Measurements from ENCODE around the gene GRIA3. TPM values are rescaled to one million over a fixed set of nuclear protein-coding genes. Genes with fewer than 3 reads are reported as not detected.
A peak's percentile ranks its signal among the peaks of the same experiment; 100 is the strongest.

Gene GRIA3
- total RNA-seq, 6 experiments from 2014 or later: 14.4 to 25.9 (median 18.0) TPM

DNA sequence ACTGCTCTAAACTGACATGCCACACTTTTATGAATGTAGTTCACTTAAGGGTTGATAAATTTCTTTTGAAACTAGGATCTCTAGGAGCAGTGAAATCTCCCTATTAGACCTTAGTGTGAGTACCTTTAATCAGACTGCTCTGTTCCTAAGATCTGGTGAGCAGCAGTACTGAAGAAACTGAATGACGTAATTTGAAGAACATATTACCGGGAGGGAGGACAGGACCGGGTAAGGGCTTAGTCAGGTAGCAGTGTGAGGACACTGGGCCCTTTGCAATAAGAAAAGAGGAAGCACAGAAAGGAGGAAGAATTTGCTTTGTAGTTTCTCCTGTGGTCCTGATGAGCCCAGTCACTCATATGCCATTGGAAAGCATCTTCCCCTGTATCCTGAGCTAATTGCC is 293.6 kb downstream of the GRIA3 start:
- H3K9me3 Mint-ChIP-seq: no peaks in the 10 kb centered on the region

DNA sequence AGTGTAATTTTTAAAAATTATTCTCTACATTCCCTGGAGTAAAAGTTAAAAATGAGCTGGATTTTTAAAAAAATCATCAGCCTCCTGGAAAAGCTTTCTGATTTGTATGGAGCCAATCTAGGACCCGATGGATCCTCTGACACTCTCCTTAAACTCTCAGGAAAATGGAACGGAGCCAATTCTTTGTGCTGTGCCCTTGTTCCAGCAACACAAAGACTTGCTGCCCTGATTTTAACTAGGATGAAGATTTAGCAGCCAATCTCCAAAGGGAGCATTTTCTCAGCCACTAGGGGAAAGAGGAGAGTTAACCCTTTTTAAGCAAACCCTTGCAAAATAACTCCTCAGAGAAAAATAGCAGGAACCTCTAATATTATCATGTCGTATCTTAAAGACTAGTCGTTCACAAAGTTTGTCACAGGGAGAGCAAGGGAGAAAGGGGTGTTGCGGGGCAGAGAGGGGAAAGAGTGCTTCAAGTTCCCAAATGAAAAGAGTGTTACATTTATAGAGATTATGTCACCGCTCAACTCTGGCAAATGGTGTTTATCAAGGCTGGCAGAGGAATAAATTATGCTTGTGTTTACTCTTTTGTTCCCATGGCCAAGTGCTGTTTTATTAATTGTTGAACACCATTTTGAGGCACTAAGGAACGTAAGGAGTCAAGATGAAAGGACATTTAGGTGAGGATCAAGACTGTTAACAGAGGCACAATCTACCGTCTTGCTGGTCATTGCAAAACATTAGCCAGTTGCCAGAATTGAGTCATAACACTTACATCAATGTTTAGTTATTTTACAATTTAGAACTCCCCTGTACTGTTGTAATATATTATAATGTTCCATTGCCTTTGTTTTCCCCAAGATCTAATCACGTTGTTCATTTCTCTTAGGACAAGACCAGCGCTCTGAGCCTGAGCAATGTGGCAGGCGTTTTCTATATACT is 298.1 kb downstream of the GRIA3 start:
- no peaks in the 10 kb centered on the region for H3K9me3 Mint-ChIP-seq
- peak overlapping the region; percentile 49 for H3K4me3 Mint-ChIP-seq
- H3K27ac Mint-ChIP-seq: peak overlapping the region; percentile 66
- no peaks in the 10 kb centered on the region for H3K36me3 Mint-ChIP-seq (ENCODE audit: low read depth)
- TF ChIP-seq, protein P1, sequence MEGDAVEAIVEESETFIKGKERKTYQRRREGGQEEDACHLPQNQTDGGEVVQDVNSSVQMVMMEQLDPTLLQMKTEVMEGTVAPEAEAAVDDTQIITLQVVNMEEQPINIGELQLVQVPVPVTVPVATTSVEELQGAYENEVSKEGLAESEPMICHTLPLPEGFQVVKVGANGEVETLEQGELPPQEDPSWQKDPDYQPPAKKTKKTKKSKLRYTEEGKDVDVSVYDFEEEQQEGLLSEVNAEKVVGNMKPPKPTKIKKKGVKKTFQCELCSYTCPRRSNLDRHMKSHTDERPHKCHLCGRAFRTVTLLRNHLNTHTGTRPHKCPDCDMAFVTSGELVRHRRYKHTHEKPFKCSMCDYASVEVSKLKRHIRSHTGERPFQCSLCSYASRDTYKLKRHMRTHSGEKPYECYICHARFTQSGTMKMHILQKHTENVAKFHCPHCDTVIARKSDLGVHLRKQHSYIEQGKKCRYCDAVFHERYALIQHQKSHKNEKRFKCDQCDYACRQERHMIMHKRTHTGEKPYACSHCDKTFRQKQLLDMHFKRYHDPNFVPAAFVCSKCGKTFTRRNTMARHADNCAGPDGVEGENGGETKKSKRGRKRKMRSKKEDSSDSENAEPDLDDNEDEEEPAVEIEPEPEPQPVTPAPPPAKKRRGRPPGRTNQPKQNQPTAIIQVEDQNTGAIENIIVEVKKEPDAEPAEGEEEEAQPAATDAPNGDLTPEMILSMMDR (IDR thresholded peaks at IDR 0.05): peak; percentile 30
- DNase-seq: peak; percentile 11
- peaks cover 41% of the 10 kb centered on the region for H3K4me1 Mint-ChIP-seq (ENCODE audit: low read depth)
- H3K27me3 Mint-ChIP-seq (ENCODE audit: insufficient read depth): no peaks in the 10 kb centered on the region

More for the DNA sequence above, 293.6 kb downstream of the GRIA3 start:
- no peak overlapping the region for H3K27ac Mint-ChIP-seq
- H3K27me3 Mint-ChIP-seq (ENCODE audit: insufficient read depth): no peaks in the 10 kb centered on the region
- no peak overlapping the region for H3K4me3 Mint-ChIP-seq
- TF ChIP-seq, protein P1 (IDR thresholded peaks at IDR 0.05): no peak
- peaks cover 28% of the 10 kb centered on the region for H3K4me1 Mint-ChIP-seq (ENCODE audit: low read depth)
- no peaks in the 10 kb centered on the region for H3K36me3 Mint-ChIP-seq (ENCODE audit: low read depth)
- no peak for DNase-seq

DNA sequence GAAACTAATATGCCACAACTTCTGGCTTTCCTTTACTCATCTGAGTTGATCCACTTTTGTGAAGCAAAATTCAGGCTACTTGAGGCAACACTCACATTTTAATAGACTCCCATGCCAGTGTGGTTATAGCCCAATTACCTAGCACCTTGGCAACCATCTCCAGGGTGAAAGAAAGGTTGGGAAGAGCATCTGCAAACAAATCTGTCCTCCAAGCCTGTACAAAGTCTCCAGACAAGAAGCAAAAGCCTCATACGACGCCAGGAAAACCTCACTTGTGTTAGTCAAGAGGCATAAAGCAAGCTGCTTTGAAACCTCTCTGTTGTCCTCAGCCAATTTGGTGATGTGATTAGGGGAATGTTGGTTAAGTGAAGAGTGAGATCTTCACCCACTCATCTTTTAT is 302.2 kb downstream of the GRIA3 start:
- DNase-seq: no peak
- Mint-ChIP-seq H3K27ac (peak overlapping the region; percentile 73), H3K9me3 (no peaks in the 10 kb centered on the region), H3K27me3 (ENCODE audit: insufficient read depth) (no peaks in the 10 kb centered on the region; the same call in 1 of the 2 replicates), H3K4me3 (no peak overlapping the region), H3K36me3 (ENCODE audit: low read depth) (no peaks in the 10 kb centered on the region), H3K4me1 (ENCODE audit: low read depth) (peaks cover 80% of the 10 kb centered on the region)
- TF ChIP-seq, protein P1 (IDR thresholded peaks at IDR 0.05): no peak

DNA sequence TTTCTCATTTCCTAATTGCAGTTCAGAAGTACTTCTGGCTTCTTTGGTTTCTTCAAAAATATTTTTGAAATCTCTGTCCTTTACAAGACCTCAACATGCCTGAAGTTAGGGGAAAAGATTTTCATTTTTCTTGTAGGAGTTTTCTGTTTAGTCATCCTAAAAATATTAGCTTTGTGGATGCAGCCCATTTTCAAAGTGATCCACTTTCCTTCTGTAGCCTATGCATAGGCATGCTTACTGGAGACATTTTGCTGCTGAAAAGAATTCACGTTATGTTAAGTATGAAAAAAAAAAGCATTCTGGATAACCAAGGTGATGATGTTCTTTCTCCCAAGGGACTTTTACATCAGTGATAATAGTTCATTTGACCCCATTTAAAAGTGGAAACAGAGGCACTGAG is 303.2 kb downstream of the GRIA3 start:
- no peaks in the 10 kb centered on the region for H3K36me3 Mint-ChIP-seq (ENCODE audit: low read depth)
- H3K9me3 Mint-ChIP-seq: no peaks in the 10 kb centered on the region
- TF ChIP-seq, protein P1 (IDR thresholded peaks at IDR 0.05): no peak
- peak overlapping the region; percentile 73 for H3K27ac Mint-ChIP-seq
- peaks cover 72% of the 10 kb centered on the region for H3K4me1 Mint-ChIP-seq (ENCODE audit: low read depth)
- peak overlapping the region; percentile 55 for H3K4me3 Mint-ChIP-seq
- H3K27me3 Mint-ChIP-seq (ENCODE audit: insufficient read depth): no peaks in the 10 kb centered on the region; the same call in 1 of the 2 replicates
- peak; percentile 39 for DNase-seq

DNA sequence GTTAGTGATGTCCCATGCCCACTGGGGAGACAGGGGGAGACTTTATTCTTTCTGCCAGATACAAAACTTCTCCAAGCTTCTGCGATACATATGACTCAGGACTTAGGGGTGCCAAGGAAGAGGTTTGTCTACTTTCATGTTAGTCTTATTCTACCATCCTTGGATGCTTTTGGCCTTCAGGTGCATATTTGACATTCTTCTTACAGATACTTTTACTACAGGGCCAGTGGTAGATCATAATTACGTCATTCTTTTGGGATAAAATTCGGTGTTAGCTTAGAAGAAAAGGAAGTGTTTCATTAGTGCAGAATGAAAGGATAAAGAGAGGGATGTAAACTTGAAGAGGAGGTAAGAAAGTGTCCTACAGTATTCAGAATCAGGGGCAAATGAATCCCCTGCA is 303.6 kb downstream of the GRIA3 start:
- Mint-ChIP-seq H3K27me3 (ENCODE audit: insufficient read depth) (no peaks in the 10 kb centered on the region; the same call in 1 of the 2 replicates), H3K27ac (peak overlapping the region; percentile 73), H3K9me3 (no peaks in the 10 kb centered on the region), H3K4me3 (peak overlapping the region; percentile 55), H3K36me3 (ENCODE audit: low read depth) (no peaks in the 10 kb centered on the region), H3K4me1 (ENCODE audit: low read depth) (peaks cover 67% of the 10 kb centered on the region)
- TF ChIP-seq, protein P1 (IDR thresholded peaks at IDR 0.05): no peak
- DNase-seq: no peak

Measured in HFFc6 (cell line).